Glutamatergic neuron (in vitro differentiated cells): ENCODE data around the gene ECM2. TPM values are rescaled to one million over a fixed set of nuclear protein-coding genes. Genes with fewer than 3 reads are reported as not detected.

Experiments used
- DNase-seq: peaks from one replicate; pipeline ENCODE4 v3.0.0; 2022
- H3K27ac Mint-ChIP-seq: one replicate; pipeline ENCODE4 v1.8.0; 2020; ENCODE audit warnings: mild to moderate bottlenecking, mixed read lengths, inconsistent platforms; ENCODE audit not compliant: unreplicated experiment
- H3K27me3 Mint-ChIP-seq: one replicate; pipeline ENCODE4 v1.8.0; 2020; ENCODE audit warnings: mild to moderate bottlenecking, moderate library complexity, mixed read lengths, inconsistent platforms; ENCODE audit not compliant: unreplicated experiment
- H3K36me3 Mint-ChIP-seq: one replicate; pipeline ENCODE4 v1.8.0; 2020; ENCODE audit warnings: mild to moderate bottlenecking, mixed read lengths, inconsistent platforms; ENCODE audit not compliant: unreplicated experiment
- H3K4me1 Mint-ChIP-seq: one replicate; pipeline ENCODE4 v1.8.0; 2020; ENCODE audit warnings: mild to moderate bottlenecking, low read depth, mixed read lengths, inconsistent platforms; ENCODE audit not compliant: unreplicated experiment
- H3K4me3 Mint-ChIP-seq: one replicate; pipeline ENCODE4 v1.8.0; 2020; ENCODE audit warnings: mild to moderate bottlenecking, mixed read lengths, inconsistent platforms; ENCODE audit not compliant: unreplicated experiment
- H3K9me3 Mint-ChIP-seq: one replicate; pipeline ENCODE4 v1.8.0; 2020; ENCODE audit warnings: mild to moderate bottlenecking, moderate library complexity, mixed read lengths, inconsistent platforms; ENCODE audit not compliant: unreplicated experiment
- total RNA-seq: library from RNA; stranded (reverse); fragmentation: NEBNext Ultra II Directional; extraction: Animal tissue kit (Norgen Biotek cat#: 25700); gene quantifications from one replicate; pipeline ENCODE4 v1.2.1, GENCODE V29; 2021; ENCODE audit not compliant: unreplicated experiment
- TF ChIP-seq, protein P1 (sequence below): fragments of 200-600 bp; sonication (generic); IDR thresholded peaks from one replicate; pipeline ENCODE4 v1.5.0; 2021; ENCODE audit not compliant: partially characterized antibody, unreplicated experiment

The ECM2 gene
- total RNA-seq, 1 donor from 2014 or later: 0.20 TPM

DNA sequence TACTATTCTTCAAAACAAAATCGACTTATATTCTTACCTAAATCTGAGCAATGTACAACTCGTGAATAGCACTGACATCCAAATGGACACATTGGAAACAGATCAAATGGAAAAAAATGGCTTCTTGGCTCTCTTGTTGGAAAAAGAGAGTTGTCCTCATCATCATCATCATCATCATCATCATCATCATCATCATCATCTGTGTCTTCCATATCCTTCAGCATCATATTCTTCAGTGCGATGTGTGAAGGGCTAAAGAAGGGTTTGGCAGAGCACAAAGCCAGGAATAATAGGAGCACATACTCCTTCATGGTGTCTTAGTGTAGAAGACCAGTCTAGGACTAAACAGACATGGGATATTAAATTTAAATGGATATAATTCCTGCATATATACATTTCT, 61.2 kb downstream of the ECM2 start:
- no peak for DNase-seq
- TF ChIP-seq, protein P1, sequence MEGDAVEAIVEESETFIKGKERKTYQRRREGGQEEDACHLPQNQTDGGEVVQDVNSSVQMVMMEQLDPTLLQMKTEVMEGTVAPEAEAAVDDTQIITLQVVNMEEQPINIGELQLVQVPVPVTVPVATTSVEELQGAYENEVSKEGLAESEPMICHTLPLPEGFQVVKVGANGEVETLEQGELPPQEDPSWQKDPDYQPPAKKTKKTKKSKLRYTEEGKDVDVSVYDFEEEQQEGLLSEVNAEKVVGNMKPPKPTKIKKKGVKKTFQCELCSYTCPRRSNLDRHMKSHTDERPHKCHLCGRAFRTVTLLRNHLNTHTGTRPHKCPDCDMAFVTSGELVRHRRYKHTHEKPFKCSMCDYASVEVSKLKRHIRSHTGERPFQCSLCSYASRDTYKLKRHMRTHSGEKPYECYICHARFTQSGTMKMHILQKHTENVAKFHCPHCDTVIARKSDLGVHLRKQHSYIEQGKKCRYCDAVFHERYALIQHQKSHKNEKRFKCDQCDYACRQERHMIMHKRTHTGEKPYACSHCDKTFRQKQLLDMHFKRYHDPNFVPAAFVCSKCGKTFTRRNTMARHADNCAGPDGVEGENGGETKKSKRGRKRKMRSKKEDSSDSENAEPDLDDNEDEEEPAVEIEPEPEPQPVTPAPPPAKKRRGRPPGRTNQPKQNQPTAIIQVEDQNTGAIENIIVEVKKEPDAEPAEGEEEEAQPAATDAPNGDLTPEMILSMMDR: no peak
- Mint-ChIP-seq H3K4me3 (no peak overlapping the region), H3K4me1 (no peaks in the 10 kb centered on the region), H3K36me3 (no peaks in the 10 kb centered on the region), H3K27ac (no peak overlapping the region), H3K9me3 (no peaks in the 10 kb centered on the region), H3K27me3 (no peaks in the 10 kb centered on the region)

DNA sequence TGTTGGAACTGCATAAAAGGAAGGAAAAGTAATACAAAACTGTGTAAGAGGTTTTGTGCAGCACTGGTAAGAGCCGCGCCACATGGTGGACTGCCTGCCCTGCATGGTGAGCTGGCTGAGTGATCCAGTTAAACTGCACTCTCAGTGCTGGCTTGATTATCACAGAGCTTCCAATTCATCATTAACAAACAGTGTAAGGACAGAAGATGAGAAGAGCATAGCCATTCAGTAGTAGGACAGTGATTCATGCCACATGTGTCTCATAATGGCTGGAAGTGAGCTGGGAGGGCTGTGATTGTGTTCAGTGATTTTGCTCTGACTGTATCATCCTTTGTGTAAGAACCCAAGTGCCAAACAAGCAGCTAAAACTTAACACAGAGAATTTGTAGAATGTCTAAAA, 67.6 kb downstream of the ECM2 start:
- no peaks in the 10 kb centered on the region for H3K9me3 Mint-ChIP-seq
- TF ChIP-seq, protein P1: no peak
- no peaks in the 10 kb centered on the region for H3K4me1 Mint-ChIP-seq
- no peaks in the 10 kb centered on the region for H3K36me3 Mint-ChIP-seq
- no peaks in the 10 kb centered on the region for H3K27me3 Mint-ChIP-seq
- no peak for DNase-seq
- H3K4me3 Mint-ChIP-seq: no peak overlapping the region
- no peak overlapping the region for H3K27ac Mint-ChIP-seq

DNA sequence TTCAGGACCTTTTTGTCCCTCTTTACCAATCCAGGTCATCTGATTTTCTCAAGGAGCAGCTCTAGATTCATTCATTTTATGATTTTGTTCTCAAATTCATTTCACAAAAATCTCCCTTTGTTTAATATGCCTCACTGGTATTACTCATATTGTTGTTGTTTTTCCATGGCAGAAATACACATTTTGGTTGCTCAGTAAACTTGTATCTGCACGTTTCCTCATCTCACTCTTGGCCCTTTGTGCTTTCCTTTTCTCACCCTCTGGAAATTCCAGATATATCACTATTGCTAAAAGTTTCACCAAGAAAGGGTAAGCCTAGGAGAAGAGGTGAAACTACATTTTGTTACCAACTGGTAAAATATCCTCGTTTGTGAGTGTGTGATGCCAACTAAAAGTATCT, 68.3 kb downstream of the ECM2 start:
- Mint-ChIP-seq H3K4me1 (no peaks in the 10 kb centered on the region), H3K4me3 (no peak overlapping the region), H3K9me3 (no peaks in the 10 kb centered on the region), H3K27ac (no peak overlapping the region), H3K36me3 (no peaks in the 10 kb centered on the region), H3K27me3 (no peaks in the 10 kb centered on the region)
- TF ChIP-seq, protein P1: no peak
- no peak for DNase-seq

GRCh38 chr9:92467041-92467440, 68.7 kb downstream of the ECM2 start:
- no peaks in the 10 kb centered on the region for H3K4me1 Mint-ChIP-seq

DNA sequence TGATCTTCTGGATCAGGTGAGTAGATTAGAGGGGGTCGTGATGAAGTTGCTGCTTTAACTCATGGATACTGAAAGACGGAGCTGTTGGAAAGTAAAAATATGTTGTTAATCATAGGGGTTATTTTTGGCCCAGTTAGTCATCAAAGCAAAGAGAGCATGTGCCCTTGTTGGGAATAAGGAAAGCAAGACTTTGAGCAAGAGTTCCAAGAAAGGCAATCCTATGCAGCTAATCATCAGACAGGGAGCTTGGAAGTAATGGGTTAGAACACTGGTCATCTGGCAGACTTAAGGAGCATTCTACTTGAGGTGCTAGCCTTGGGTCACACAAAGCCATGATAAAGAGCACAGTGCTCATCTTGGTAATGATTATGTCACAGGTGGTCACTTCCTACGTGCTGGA, 71.8 kb downstream of the ECM2 start:
- Mint-ChIP-seq H3K27ac (no peak overlapping the region), H3K36me3 (no peaks in the 10 kb centered on the region), H3K4me3 (no peak overlapping the region), H3K4me1 (no peaks in the 10 kb centered on the region), H3K27me3 (no peaks in the 10 kb centered on the region), H3K9me3 (no peaks in the 10 kb centered on the region)
- TF ChIP-seq, protein P1: no peak
- DNase-seq: no peak

More at GRCh38 chr9:92467041-92467440, 68.7 kb downstream of the ECM2 start:
- Mint-ChIP-seq H3K36me3 (no peaks in the 10 kb centered on the region), H3K27ac (no peak overlapping the region), H3K27me3 (no peaks in the 10 kb centered on the region), H3K4me3 (no peak overlapping the region), H3K9me3 (no peaks in the 10 kb centered on the region)
- no peak for DNase-seq
- TF ChIP-seq, protein P1: no peak
